Measurements from ENCODE around the gene KDELR3.

GRCh38 chr22:38419858-38420160 is 48.1 kb upstream of the KDELR3 start:
- no peak for TF ChIP-seq TAF1 (IDR thresholded peaks at IDR 0.05; ENCODE audit: low read depth, low read length)
- no peak for TF ChIP-seq POLR2AphosphoS5 (IDR thresholded peaks at IDR 0.05; ENCODE audit: low read depth, low read length)
- TF ChIP-seq POLR2A (IDR thresholded peaks at IDR 0.05; ENCODE audit: low read depth, low read length), result no peak
- no peak for TF ChIP-seq SPI1 (IDR thresholded peaks at IDR 0.05; ENCODE audit: low read depth, low read length)
- no peak for TF ChIP-seq PAX5 (IDR thresholded peaks at IDR 0.05; ENCODE audit: insufficient read depth, low read length, severe bottlenecking)
- no peak for TF ChIP-seq POU2F2 (IDR thresholded peaks at IDR 0.05; ENCODE audit: low read depth, low read length)
